Astrocyte (in vitro differentiated cells and primary cell): ENCODE measurements around the gene DNTT. TPM values are rescaled to one million over a fixed set of nuclear protein-coding genes. Genes with fewer than 3 reads are reported as not detected.

Source experiments
- DNase-seq: peaks from one replicate; pipeline ENCODE4 v3.0.0-alpha.2; 2010; ENCODE audit warnings: low read depth
- FAIRE-seq: peaks from 2 replicates; lab custom pipeline; 2011; peaks lifted over from hg19 to GRCh38; lab: Jason Lieb, UNC
- H2AFZ ChIP-seq: 2 replicates; pipeline ENCODE4 v1.6.0; 2012; ENCODE audit warnings: low read depth, low read length, inconsistent platforms
- H3K27ac ChIP-seq: 2 replicates; pipeline ENCODE4 v1.5.1; 2011; ENCODE audit warnings: low read depth, low read length, inconsistent platforms
- H3K27me3 ChIP-seq: 2 replicates; pipeline ENCODE4 v1.6.0; 2011; ENCODE audit warnings: low read length, inconsistent platforms; ENCODE audit not compliant: insufficient read depth
- H3K36me3 ChIP-seq: 2 replicates; pipeline ENCODE4 v1.5.1; 2011; ENCODE audit warnings: low read length, inconsistent platforms; ENCODE audit not compliant: insufficient read depth
- H3K4me1 ChIP-seq: 2 replicates; pipeline ENCODE4 v1.5.1; 2011; ENCODE audit warnings: low read length, inconsistent platforms; ENCODE audit not compliant: insufficient read depth
- H3K4me2 ChIP-seq: 2 replicates; pipeline ENCODE4 v1.6.0; 2012; ENCODE audit warnings: low read length, inconsistent platforms
- H3K4me3 ChIP-seq: 2 replicates; pipeline ENCODE4 v1.5.1; 2011; ENCODE audit warnings: low read depth, mild to moderate bottlenecking, low read length, inconsistent platforms; ENCODE audit not compliant: insufficient read depth
- H3K79me2 ChIP-seq: 2 replicates; pipeline ENCODE4 v1.6.0; 2012; ENCODE audit warnings: mild to moderate bottlenecking, low read length, inconsistent platforms; ENCODE audit not compliant: insufficient read depth
- H3K9ac ChIP-seq: 2 replicates; pipeline ENCODE4 v1.6.0; 2012; ENCODE audit warnings: mild to moderate bottlenecking, low read length, inconsistent platforms
- H3K9me3 ChIP-seq: 2 replicates; pipeline ENCODE4 v1.5.1; 2012; ENCODE audit warnings: low read depth, mild to moderate bottlenecking, low read length, inconsistent platforms; ENCODE audit not compliant: insufficient read depth
- H4K20me1 ChIP-seq: 2 replicates; pipeline ENCODE4 v1.6.0; 2012; ENCODE audit warnings: low read length, inconsistent platforms; ENCODE audit not compliant: insufficient read depth
- H3K27ac Mint-ChIP-seq: one replicate; pipeline ENCODE4 v1.8.0; 2021; ENCODE audit warnings: mild to moderate bottlenecking, mixed read lengths; ENCODE audit not compliant: unreplicated experiment
- H3K27me3 Mint-ChIP-seq: one replicate; pipeline ENCODE4 v1.8.0; 2021; ENCODE audit warnings: low read depth, mixed read lengths; ENCODE audit not compliant: unreplicated experiment
- H3K36me3 Mint-ChIP-seq: one replicate; pipeline ENCODE4 v1.8.0; 2021; ENCODE audit warnings: low read depth, mixed read lengths; ENCODE audit not compliant: unreplicated experiment
- H3K4me1 Mint-ChIP-seq: one replicate; pipeline ENCODE4 v1.8.0; 2021; ENCODE audit warnings: low read depth, mixed read lengths; ENCODE audit not compliant: unreplicated experiment
- H3K4me3 Mint-ChIP-seq: one replicate; pipeline ENCODE4 v1.8.0; 2021; ENCODE audit warnings: mild to moderate bottlenecking, moderate library complexity, mixed read lengths; ENCODE audit not compliant: unreplicated experiment
- H3K9me3 Mint-ChIP-seq: one replicate; pipeline ENCODE4 v1.8.0; 2021; ENCODE audit warnings: mild to moderate bottlenecking, mixed read lengths; ENCODE audit not compliant: unreplicated experiment
- CTCF ChIP-seq: IDR thresholded peaks from 2 replicates; pipeline ENCODE4 v1.5.1; 2011; ENCODE audit warnings: low read depth, mild to moderate bottlenecking, inconsistent platforms, low read length, moderate library complexity; ENCODE audit not compliant: insufficient read depth
- EZH2 ChIP-seq: IDR thresholded peaks from 2 replicates; pipeline ENCODE4 v1.6.1; 2012; ENCODE audit warnings: mild to moderate bottlenecking, low read length, inconsistent platforms; ENCODE audit not compliant: insufficient read depth
- total RNA-seq: library from RNA; stranded (reverse); gene quantifications from 2 replicates; pipeline ENCODE4 v1.2.1, GENCODE V29; 2021

The DNTT gene
- total RNA-seq, 1 donor from 2014 or later = not detected

DNA sequence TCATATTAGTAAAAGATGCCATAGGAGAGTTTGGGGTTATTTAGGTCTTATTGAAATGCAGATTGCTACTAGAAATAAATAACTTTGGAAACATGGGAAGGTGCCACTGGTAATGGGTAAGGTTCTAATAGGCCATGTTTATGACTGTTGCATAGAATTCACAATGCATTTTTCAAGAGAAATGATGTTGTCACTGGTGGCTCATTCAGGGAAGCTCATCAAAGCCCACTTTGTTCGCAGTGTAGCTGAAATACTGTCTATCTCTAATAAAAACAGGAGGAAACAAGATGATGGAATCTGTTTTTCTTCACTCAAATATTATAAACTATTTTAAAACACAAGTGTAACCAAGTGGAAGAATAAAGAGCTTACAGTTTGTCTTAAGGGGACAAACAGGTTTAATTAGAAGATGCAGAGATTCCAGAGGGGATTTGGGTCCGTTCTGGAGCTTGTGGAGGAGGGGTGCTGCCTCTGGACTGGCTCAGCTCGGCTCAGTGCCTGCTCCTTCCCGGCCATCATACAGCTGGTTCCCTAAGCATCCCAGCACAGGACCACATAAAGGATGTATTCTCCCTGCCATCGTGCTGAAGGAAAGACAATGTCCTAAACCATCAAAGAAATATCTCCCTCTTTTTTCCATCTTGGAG lies 34.2 kb downstream of the DNTT start:
- peaks cover 8% of the 10 kb centered on the region for H3K27me3 ChIP-seq
- no peaks in the 10 kb centered on the region for H3K4me1 ChIP-seq
- Mint-ChIP-seq H3K4me3 (no peak overlapping the region), H3K27ac (no peak overlapping the region), H3K9me3 (no peaks in the 10 kb centered on the region), H3K36me3 (no peaks in the 10 kb centered on the region), H3K27me3 (peaks cover 6% of the 10 kb centered on the region), H3K4me1 (no peaks in the 10 kb centered on the region)
- no peak overlapping the region for H2AFZ ChIP-seq
- H3K4me3 ChIP-seq = no peak overlapping the region
- no peaks in the 10 kb centered on the region for H3K9me3 ChIP-seq
- no peaks in the 10 kb centered on the region for H3K36me3 ChIP-seq
- FAIRE-seq (no peak), DNase-seq (no peak)
- no peak overlapping the region for H3K27ac ChIP-seq
- H3K79me2 ChIP-seq = no peaks in the 10 kb centered on the region
- H3K9ac ChIP-seq = no peak overlapping the region
- H3K4me2 ChIP-seq = no peak overlapping the region
- no peak for TF ChIP-seq EZH2
- no peak for TF ChIP-seq CTCF
- H4K20me1 ChIP-seq = no peaks in the 10 kb centered on the region

DNA sequence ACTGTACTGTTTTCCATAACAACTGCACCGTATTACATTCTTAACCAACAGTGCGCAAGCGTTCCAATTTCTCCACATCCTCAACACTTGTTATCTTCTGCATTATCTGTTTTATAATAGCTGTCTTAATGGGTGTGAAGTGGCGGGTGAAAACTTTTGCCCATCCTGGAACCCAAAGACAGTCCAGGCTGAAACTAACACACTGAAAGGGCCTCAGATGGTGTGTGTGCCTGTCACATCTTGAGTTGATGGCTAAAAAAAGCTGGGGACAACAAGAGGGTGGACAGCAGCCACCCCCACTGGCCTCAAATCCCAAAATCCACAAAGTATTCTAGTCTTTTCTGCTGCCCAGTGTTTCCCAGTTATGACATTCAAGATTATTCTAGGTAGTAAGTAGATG lies 35.1 kb downstream of the DNTT start:
- Histone ChIP-seq H3K9me3 (no peaks in the 10 kb centered on the region), H2AFZ (no peak overlapping the region), H3K4me1 (no peaks in the 10 kb centered on the region), H4K20me1 (no peaks in the 10 kb centered on the region), H3K27ac (no peak overlapping the region), H3K9ac (no peak overlapping the region), H3K36me3 (no peaks in the 10 kb centered on the region), H3K4me2 (no peak overlapping the region), H3K79me2 (no peaks in the 10 kb centered on the region), H3K27me3 (peaks cover 5% of the 10 kb centered on the region), H3K4me3 (no peak overlapping the region)
- H3K4me3 Mint-ChIP-seq = no peak overlapping the region
- no peaks in the 10 kb centered on the region for H3K9me3 Mint-ChIP-seq
- H3K36me3 Mint-ChIP-seq = no peaks in the 10 kb centered on the region
- FAIRE-seq = no peak
- H3K27me3 Mint-ChIP-seq = peaks cover 3% of the 10 kb centered on the region
- no peaks in the 10 kb centered on the region for H3K4me1 Mint-ChIP-seq
- DNase-seq = no peak
- TF ChIP-seq EZH2 (no peak), CTCF (no peak)
- no peak overlapping the region for H3K27ac Mint-ChIP-seq
